HCT116 (cell line): Measurements from ENCODE around the gene GRB10.

Source experiments
- EGR1 ChIP-seq: IDR thresholded peaks from 2 replicates; pipeline ENCODE4 v1.6.1; 2012; ENCODE audit warnings: low read depth
- EZH2 ChIP-seq: fragments of 200-600 bp; sonication (generic); IDR thresholded peaks from 2 replicates; pipeline ENCODE4 v1.6.1; 2017; ENCODE audit warnings: antibody characterized with exemption, mixed run types
- MAX ChIP-seq: IDR thresholded peaks from 2 replicates; pipeline ENCODE4 v1.6.1; 2012
- POLR2A ChIP-seq: IDR thresholded peaks from 2 replicates; pipeline ENCODE4 v1.7.0; 2011; ENCODE audit warnings: borderline replicate concordance; ENCODE audit not compliant: insufficient read depth, insufficient read length; ENCODE audit errors: extremely low read depth
- POLR2AphosphoS5 ChIP-seq: IDR thresholded peaks from 2 replicates; pipeline ENCODE4 v1.6.1; 2011; ENCODE audit warnings: mild to moderate bottlenecking, low read depth, low read length, moderate library complexity
- RAD21 ChIP-seq: IDR thresholded peaks from 2 replicates; pipeline ENCODE4 v1.6.1; 2012; ENCODE audit warnings: low read depth, mild to moderate bottlenecking
- SP1 ChIP-seq: IDR thresholded peaks from 2 replicates; pipeline ENCODE4 v1.6.1; 2012; ENCODE audit warnings: low read depth
- TF ChIP-seq, protein P1 (sequence below), 3 experiments: fragments of 200-600 bp in 1 of 3; sonication (generic) in 1 of 3; IDR thresholded peaks in 2 of 3; conservative IDR thresholded peaks in 1 of 3; 2 replicates each; pipeline ENCODE4 v1.5.1; 2012 to 2017; ENCODE audit warnings: low read depth in 2 of 3, low read length in 2 of 3, antibody characterized with exemption in 1 of 3, borderline replicate concordance in 1 of 3, control low read depth in 1 of 3, mild to moderate bottlenecking in 1 of 3, mixed read lengths in 1 of 3, mixed run types in 1 of 3, moderate library complexity in 1 of 3; ENCODE audit not compliant: insufficient read depth in 1 of 3

DNA sequence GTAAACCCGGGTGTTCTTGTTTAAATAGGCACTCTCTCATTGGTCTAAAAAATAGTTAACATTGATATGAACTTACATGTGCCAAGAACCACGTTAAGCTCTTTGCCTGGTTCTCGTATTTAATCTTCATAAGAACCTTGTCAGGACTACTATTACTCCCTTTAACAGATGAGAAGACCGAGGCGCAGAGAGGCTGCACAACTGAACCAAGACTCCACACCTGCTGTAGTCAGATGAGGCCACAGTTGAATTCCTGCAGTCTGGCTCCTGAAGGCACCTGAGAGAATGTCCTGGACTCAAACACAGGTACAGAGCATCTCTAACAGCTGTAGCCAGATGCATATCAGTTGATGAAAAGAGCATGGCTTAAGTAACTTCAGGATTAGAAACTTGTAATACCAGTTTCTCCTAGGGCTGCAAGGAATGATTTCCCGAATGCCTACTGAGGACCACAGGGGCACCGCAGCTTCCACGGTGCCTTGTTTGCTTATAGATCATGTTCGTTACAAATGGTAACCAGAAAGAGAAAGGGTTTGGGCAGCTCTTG, 227.0 kb downstream of the GRB10 start:
- TF ChIP-seq POLR2A = no peak
- TF ChIP-seq MAX = no peak
- TF ChIP-seq, protein P1, sequence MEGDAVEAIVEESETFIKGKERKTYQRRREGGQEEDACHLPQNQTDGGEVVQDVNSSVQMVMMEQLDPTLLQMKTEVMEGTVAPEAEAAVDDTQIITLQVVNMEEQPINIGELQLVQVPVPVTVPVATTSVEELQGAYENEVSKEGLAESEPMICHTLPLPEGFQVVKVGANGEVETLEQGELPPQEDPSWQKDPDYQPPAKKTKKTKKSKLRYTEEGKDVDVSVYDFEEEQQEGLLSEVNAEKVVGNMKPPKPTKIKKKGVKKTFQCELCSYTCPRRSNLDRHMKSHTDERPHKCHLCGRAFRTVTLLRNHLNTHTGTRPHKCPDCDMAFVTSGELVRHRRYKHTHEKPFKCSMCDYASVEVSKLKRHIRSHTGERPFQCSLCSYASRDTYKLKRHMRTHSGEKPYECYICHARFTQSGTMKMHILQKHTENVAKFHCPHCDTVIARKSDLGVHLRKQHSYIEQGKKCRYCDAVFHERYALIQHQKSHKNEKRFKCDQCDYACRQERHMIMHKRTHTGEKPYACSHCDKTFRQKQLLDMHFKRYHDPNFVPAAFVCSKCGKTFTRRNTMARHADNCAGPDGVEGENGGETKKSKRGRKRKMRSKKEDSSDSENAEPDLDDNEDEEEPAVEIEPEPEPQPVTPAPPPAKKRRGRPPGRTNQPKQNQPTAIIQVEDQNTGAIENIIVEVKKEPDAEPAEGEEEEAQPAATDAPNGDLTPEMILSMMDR (IDR thresholded peaks at IDR 0.05 in 2 of 3, conservative IDR thresholded peaks at IDR 0.05 in 1 of 3; ENCODE audit: borderline replicate concordance in 1 of 3, insufficient read depth in 1 of 3, low read depth in 2 of 3, low read length in 2 of 3) = no peak
- no peak for TF ChIP-seq SP1
- TF ChIP-seq EZH2 = no peak
- no peak for TF ChIP-seq EGR1
- no peak for TF ChIP-seq POLR2AphosphoS5
- TF ChIP-seq RAD21 = no peak
